Fibroblast of skin of left biceps (primary cell): ENCODE measurements around the gene GARNL3.

Experiments
- DNase-seq, 2 experiments: peaks; one replicate each; pipeline ENCODE4 v3.0.0-alpha.2; 2013; ENCODE audit warnings: low read depth in 2 of 2

Gene GARNL3

GRCh38 chr9:127308652-127309434, 44.3 kb downstream of the GARNL3 start:
- DNase-seq: peak; percentile 24 to 31

- no peak for DNase-seq
These were observed 45.1 kb downstream of the GARNL3 start for GRCh38 chr9:127309715-127310114.

DNA sequence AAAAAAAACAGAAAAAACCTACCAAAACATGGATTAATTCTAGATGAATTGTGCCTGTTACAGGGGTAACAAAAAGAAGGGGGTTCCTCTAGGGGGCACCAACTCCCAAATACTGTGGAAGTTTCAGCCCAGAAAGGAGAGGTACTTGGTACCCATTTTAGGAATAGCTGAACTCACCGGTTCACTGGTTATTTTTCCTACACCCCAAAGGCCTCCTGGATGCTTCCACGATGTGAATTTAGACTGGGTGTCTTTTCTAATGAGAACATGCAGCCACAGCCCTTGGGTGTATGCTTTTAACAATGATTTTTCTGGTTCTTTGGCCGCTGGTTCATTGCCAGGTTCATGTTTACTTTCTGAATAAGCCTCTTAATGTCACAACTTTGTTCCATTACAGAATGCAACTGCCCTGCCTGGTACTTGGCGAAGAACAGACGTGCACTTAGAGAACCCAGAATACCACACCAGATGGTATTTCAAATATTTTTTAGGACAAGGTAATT, 46.7 kb downstream of the GARNL3 start:
- DNase-seq: no peak

DNA sequence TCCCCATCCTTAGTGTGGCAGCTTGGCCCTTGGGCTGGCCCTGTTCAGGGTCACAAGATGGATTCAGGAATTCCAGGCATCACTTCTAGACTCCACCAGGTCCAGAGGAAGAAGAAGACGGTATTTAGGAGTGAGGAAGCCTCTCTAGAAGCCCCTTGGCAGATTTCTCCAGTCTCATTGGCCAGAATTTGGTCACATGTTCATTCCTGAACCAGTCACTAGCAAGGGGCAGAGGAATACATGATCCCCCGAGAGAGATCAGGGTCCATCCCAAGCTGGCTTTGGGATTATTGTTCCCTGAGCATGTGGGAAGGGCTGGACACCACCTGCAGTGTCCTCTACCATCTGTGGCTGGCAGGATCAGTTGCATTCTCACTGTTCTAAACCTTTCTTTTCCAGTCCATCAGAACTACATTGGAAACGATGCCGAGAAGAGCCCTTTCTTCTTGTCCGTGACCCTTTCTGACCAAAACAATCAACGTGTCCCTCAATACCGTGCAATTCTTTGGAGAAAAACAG, 48.5 kb downstream of the GARNL3 start:
- no peak for DNase-seq

DNA sequence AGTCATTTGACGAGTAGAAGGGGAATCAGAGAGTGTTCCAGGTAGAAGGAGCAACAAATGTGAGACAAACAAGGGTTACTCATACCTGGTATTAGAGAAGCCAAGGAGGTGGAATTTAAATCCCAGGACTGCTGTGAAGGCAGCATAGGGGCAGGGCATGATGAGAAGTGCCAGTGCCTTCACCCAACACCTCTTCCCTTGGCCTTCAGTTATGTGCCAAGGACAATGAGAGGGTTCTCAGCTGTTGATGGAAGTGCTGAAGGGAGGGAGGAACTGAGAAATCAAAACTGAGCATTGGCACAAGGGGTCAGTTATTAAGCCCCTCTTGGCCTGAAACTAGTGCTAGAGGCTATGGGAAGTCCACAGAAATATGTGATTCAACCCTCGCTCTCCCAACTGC, 50.3 kb downstream of the GARNL3 start:
- DNase-seq: no peak

GRCh38 chr9:127316586-127317323, 52.2 kb downstream of the GARNL3 start:
- DNase-seq: no peak

DNA sequence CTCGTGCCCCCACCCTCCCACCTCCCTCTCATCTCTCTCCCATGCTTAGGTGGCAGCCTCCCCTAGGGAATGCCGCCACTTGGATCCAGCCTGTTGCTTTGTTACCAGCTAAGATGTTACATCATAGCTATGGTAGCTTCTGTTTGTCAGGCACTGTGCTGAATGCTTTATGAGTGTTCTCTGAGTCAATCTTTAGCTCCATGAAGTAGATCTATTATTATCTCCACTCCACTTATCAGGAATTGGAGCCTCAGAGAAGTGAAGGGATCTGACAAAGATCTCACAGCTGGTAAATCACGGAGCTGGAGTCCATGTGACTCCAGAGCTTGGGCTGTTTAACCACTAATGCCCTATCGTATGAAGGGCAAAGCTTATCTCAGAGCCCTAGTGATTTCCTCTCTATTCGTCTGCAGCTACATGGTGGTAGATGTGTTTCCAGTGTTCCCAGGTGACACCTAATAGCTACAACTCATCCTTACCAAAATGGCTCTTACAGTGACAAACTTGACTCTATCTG, 54.1 kb downstream of the GARNL3 start:
- DNase-seq: no peak

- no peak for DNase-seq
These were observed 55.0 kb downstream of the GARNL3 start for GRCh38 chr9:127319366-127320114.

GRCh38 chr9:127320115-127320378, 55.5 kb downstream of the GARNL3 start:
- no peak for DNase-seq

DNA sequence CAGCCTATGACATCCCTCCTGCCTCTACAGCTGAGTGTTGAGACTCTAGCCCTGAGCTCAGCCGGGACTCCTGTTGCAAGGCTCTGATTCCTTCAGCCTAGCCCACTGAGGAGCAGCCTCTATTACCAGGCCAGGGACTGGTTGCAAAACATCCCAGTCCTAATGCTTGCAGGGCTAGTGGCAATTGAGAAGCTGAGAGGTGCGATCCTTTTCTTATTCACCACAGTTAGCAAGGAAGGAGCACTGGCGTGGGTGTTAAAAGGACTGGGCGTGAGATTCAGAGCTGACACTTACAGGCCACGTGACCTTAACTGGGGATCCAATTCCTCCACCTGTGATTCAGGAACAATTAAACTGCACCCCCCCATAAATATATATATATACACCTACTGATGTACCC, 58.8 kb downstream of the GARNL3 start:
- DNase-seq: no peak

GRCh38 chr9:127330501-127330900, 65.9 kb downstream of the GARNL3 start:
- DNase-seq: no peak

GRCh38 chr9:127333221-127334064, 68.9 kb downstream of the GARNL3 start:
- DNase-seq: no peak

DNA sequence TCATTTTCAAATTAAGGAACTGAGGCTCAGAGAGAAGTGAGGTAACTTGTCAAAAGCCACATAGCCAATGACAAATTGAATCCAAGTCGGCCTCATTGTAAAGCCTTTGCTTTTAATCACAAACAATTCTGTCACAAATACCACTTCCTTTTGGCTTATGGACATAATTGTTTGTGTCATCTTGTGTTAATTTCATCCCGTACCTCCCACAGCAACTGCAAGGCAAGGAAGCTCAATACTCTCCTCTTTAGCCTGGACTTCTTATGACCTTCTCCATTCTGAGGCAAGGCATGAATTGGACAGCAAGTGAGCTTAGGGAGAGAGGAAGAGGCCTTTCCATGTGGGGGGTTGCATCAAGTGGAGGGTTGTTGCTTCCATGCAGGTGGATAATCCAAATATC, 70.2 kb downstream of the GARNL3 start:
- no peak for DNase-seq

- no peak for DNase-seq
These were observed 71.5 kb downstream of the GARNL3 start for GRCh38 chr9:127336086-127336485.

DNA sequence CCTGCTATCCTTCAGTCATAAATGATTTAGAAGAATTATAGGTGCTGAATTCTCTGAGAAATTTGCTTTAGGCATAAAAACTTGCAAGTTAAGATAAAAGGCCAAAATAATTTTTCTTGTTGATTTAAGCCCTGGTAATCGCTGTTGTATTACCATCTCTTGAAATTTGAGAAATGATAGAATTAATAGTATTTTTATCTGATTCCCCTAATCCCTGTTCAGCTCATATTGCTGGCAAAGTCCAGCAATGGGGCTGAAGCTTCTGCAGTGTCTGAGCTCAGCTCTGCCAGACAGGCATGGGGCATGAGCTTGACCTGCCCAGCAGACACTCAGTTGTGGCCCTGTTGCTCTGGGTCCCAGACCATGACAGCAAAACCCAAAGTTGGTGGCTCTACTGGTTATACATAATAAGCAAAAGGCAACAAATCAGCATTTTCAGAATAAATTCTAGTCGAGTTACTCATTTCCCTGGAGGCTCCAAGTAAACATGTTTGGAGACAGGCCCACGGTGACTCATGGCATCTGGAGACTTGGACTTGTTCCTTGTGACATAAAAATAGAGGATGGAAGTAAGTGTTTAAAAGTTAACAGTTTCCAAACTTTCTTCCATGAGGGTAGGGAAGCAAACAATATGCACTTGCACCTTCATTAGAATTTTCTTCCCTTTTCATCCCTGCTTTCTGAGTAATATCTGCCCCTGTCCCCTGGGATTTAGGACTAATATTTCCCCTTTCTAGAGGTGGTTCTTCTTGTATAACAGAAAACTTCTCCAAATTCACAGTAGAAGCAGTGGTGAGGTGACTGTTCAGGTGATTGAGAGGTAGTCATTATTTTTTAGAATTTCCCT, 72.2 kb downstream of the GARNL3 start:
- peak; percentile 87 to 88 for DNase-seq

- DNase-seq: no peak
These were observed 76.1 kb downstream of the GARNL3 start for GRCh38 chr9:127340721-127341120.

GRCh38 chr9:127341152-127341551, 76.6 kb downstream of the GARNL3 start:
- no peak for DNase-seq

DNA sequence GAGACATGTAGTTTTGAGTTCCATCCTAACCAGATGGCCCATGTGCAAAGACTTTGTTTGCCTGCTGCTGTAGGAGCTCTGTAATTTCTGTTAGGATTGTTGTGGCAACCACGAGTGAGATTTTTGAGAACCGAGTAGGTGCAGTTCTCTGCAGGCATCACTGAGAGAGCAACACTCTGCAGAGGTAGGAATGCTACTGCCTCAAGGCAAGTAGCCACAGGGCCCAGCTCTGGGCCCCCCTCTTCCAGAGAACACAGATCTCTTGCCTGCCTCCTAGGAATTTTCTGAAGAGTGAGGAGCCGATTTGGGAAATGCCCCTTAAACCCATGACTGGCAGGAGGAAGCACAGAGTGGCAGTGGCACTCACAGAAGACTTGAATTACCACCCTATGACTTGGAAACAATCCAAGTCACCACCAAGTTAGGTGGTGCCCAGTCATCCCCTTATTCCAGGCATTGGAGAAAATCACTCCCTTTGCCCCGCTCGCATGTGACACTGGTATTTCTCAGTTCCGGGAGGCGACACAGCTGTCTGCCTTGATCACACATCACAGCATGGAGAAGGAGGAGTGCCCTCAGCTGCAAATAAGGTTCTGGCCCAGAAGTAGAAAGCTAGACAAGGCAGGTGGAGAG, 79.9 kb downstream of the GARNL3 start:
- DNase-seq: peak; percentile 26 to 32

DNA sequence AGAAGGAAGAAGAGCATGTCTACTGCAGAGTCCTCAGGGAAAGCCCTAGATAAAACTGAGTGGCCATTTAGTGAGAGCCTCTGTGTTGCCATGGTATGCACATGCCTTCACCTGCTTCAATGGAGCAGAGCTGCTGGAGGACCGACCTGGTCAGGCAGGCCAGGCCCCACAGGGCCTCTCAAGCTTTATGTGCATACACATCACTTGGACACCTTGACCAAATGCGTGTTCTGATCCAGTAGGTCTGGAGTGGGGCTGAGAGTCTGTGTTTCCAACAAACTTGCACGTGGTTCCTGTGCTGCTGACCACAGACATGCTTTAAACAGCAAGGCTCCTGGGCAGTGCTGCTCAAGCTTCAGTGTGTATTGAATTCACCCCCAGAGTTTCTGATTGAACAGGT, 81.0 kb downstream of the GARNL3 start:
- no peak for DNase-seq

DNA sequence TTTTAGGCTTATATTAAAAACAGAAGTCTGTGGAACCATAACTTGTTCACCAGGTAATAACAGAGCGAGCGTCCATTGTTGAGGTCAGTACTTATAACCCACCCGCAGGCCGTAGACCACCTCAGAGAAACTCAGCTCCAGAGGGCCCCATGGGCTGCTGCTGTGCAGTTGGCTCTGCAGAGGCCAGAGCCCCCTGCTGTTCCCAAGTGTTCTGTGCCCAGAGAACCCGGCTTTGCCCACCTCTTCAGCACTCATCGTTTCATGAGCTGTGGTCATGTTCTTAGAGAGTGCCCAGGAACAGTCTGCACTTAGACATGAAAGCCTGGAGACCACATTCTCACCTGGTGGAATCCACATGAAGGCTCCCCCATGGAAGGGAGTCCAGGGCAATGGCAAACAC, 82.0 kb downstream of the GARNL3 start:
- DNase-seq: no peak
